GM23248 (cell line): Measurements from ENCODE around the gene LAMA4. TPM values are rescaled to one million over a fixed set of nuclear protein-coding genes. Genes with fewer than 3 reads are reported as not detected.

Source experiments
- DNase-seq: peaks from one replicate; pipeline ENCODE4 v3.0.0-alpha.2; 2015
- H2AFZ ChIP-seq: fragments of 200-600 bp; sonication (generic); 2 replicates; pipeline ENCODE4 v1.6.1; 2016; ENCODE audit warnings: antibody characterized with exemption
- H3F3A ChIP-seq: fragments of 200-600 bp; sonication (generic); 2 replicates; pipeline ENCODE4 v1.6.1; 2016; ENCODE audit warnings: mild to moderate bottlenecking, antibody characterized with exemption, mixed run types; ENCODE audit not compliant: insufficient read depth
- H3K27ac ChIP-seq: fragments of 200-600 bp; sonication (generic); 2 replicates; pipeline ENCODE4 v1.5.1; 2016; ENCODE audit warnings: mild to moderate bottlenecking
- H3K27me3 ChIP-seq: fragments of 200-600 bp; sonication (generic); replicated peaks from 2 replicates; pipeline ENCODE4 v1.6.1; 2016; ENCODE audit warnings: mild to moderate bottlenecking; ENCODE audit not compliant: insufficient read depth
- H3K36me3 ChIP-seq: fragments of 200-600 bp; sonication (generic); 2 replicates; pipeline ENCODE4 v1.6.1; 2016; ENCODE audit warnings: low read depth, mild to moderate bottlenecking
- H3K4me1 ChIP-seq: fragments of 200-600 bp; sonication (generic); 2 replicates; pipeline ENCODE4 v1.6.1; 2016; ENCODE audit warnings: mild to moderate bottlenecking; ENCODE audit not compliant: insufficient read depth
- H3K4me2 ChIP-seq: fragments of 200-600 bp; sonication (generic); one replicate; pipeline ENCODE4 v1.6.1; 2016; ENCODE audit warnings: mild to moderate bottlenecking; ENCODE audit not compliant: unreplicated experiment
- H3K4me3 ChIP-seq: fragments of 200-600 bp; sonication (generic); 2 replicates; pipeline ENCODE4 v1.5.1; 2016; ENCODE audit warnings: mild to moderate bottlenecking
- H3K79me2 ChIP-seq: fragments of 200-600 bp; sonication (generic); 2 replicates; pipeline ENCODE4 v1.6.1; 2016; ENCODE audit warnings: mild to moderate bottlenecking; ENCODE audit not compliant: insufficient read depth
- H3K9ac ChIP-seq: fragments of 200-600 bp; sonication (generic); 2 replicates; pipeline ENCODE4 v1.6.1; 2016; ENCODE audit warnings: mild to moderate bottlenecking
- H3K9me2 ChIP-seq: fragments of 200-600 bp; sonication (generic); 2 replicates; pipeline ENCODE4 v1.6.1; 2016; ENCODE audit warnings: mixed run types, mild to moderate bottlenecking, moderate library complexity; ENCODE audit not compliant: insufficient read depth
- H3K9me3 ChIP-seq: fragments of 200-600 bp; sonication (generic); one replicate; pipeline ENCODE4 v1.6.1; 2017; ENCODE audit warnings: low read depth
- H4K20me1 ChIP-seq: fragments of 200-600 bp; sonication (generic); 2 replicates; pipeline ENCODE4 v1.6.0; 2016; ENCODE audit not compliant: insufficient read depth
- EZH2 ChIP-seq: fragments of 200-600 bp; sonication (generic); IDR thresholded peaks from 2 replicates; pipeline ENCODE4 v1.6.1; 2018; ENCODE audit warnings: antibody characterized with exemption, mild to moderate bottlenecking; ENCODE audit not compliant: insufficient read depth, poor library complexity, severe bottlenecking
- EZH2phosphoT487 ChIP-seq: fragments of 200-600 bp; sonication (generic); IDR thresholded peaks from 2 replicates; pipeline ENCODE4 v1.6.1; 2018; ENCODE audit warnings: antibody characterized with exemption, moderate library complexity, mild to moderate bottlenecking, low read depth; ENCODE audit not compliant: insufficient read depth
- WGBS, 2 experiments: methylation state at CpG; one replicate each; pipeline ENCODE4 v1.1.6; 2015 to 2017; ENCODE audit warnings: low lambda C conversion rate in 2 of 2, low coverage in 1 of 2; ENCODE audit errors: missing lambda C conversion rate in 2 of 2; 5-methylcytosine and 5-hydroxymethylcytosine counted together
- in situ Hi-C: fragments of 300-500 bp; cut with MboI; formaldehyde crosslinking; loops from 2 replicates; pipeline ENCODE4 v1.15.0; 2020
- polyA plus RNA-seq: library from polyadenylated mRNA; unstranded; fragments of >200 nt; fragmentation: Nextera tagmentation; extraction: Ambion mirVana; gene quantifications from 2 replicates; pipeline ENCODE4 v1.2.1, GENCODE V29; 2016
- total RNA-seq: library from RNA; depleted of rRNA; stranded (reverse); fragments of >200 nt; shearing (Covaris generic); gene quantifications from 2 replicates; pipeline ENCODE4 v1.2.3, GENCODE V29; 2014

LAMA4 gene
- total and polyA plus RNA-seq, 2 experiments from 2014 or later = 331 to 429 TPM

DNA sequence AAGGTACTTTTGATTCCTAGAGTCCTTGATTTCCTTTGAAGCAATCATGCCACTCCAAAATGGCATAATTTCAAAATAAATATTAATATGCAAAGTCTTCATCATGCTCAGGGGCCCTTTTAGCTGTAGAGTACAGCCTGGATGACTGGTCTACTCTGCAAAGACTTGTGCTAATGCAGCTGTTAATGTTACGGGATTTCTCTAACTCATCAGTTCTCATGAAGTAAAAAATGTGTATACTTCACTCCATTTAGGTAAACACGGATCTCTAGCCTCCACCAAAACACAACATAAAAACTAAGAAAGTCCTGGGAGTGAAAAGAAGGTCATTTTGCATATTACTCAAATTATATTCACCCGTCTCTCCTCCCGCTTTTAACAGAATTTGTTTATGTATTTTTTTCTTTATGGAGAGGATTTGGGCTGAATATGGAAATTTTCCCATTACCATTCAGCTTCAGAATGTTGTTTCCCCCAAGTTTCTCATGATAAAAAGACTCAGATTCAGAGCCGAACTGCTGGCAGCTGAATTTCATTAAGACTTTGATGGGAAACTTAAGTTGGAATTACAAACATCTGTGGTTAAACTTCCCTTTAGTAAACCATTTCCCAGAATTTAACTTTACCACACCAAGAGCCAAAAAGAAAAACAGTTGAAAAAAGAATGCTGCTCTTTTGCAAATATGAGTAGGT lies 8.7 kb downstream of the LAMA4 start:
- peak overlapping the region; percentile 82 for H3K27ac ChIP-seq
- no peaks in the 10 kb centered on the region for H3K9me2 ChIP-seq
- no peaks in the 10 kb centered on the region for H3K9me3 ChIP-seq
- H3K27me3 ChIP-seq = no peaks in the 10 kb centered on the region
- DNase-seq = peak; percentile 79
- peak overlapping the region; percentile 100 for H3K4me3 ChIP-seq
- H3F3A ChIP-seq = peaks cover 91% of the 10 kb centered on the region
- H3K9ac ChIP-seq = peak overlapping the region; percentile 54
- no peak overlapping the region for H2AFZ ChIP-seq
- H3K36me3 ChIP-seq = peaks cover 24% of the 10 kb centered on the region
- H3K79me2 ChIP-seq = peaks cover 98% of the 10 kb centered on the region
- H4K20me1 ChIP-seq = no peaks in the 10 kb centered on the region; the same call in 1 of the 2 replicates
- H3K4me1 ChIP-seq = peaks cover 97% of the 10 kb centered on the region
- no peak for TF ChIP-seq EZH2
- TF ChIP-seq EZH2phosphoT487 = no peak
- peak overlapping the region; percentile 72 for H3K4me2 ChIP-seq
- in situ Hi-C loops = no loop called here
- 19 to 20% methylated on average over 5 of the region's 5 CpGs for WGBS, 2 experiments

DNA sequence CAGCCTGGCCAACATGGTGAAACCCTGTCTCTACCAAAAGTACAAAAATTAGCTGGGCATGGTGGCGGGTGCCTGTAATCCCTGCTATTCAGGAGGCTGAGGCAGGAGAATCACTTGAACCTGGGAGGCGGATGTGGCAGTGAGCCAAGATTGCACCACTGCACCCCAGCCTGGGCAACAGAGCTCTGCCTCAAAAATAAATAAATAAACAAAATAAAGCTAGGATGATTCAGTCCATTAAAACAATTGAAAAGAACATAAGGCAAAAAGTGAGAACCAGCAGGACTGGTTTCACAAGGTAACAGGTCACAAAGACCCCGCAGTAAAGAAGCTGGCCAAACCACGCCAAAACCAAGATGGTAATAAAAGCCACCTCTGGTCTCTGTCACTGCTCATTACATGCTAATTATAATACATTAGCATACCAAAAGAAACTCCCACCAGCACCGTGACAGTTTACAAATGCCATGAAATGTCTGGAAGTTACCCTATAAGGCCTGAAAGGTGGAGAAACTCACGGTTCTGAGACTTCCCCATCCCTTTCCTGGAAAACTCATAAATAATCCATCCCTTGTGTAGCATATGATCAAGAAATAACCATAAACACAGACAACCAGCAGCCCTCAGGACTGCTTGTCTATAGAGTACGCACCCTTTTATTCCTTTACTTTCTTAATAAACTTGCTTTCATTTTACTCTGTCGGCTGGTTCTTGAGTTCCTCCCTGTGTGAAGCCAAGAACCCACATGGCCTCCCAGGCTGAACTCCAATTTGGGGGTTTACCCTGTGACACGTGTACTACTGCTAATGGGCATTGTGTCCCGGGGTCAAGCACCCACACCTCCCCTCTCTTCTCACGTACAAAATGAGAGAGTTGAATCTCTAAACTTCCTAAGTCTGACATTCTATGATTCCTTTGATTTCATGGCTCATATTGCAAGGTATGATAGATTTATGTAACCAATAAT lies 10.2 kb downstream of the LAMA4 start:
- WGBS, 2 experiments = 42% methylated on average over 11 of the region's 11 CpGs
- no peaks in the 10 kb centered on the region; the same call in 1 of the 2 replicates for H4K20me1 ChIP-seq
- peaks cover 90% of the 10 kb centered on the region for H3F3A ChIP-seq
- peak overlapping the region; percentile 50 for H3K4me3 ChIP-seq
- peak overlapping the region; percentile 72 for H3K4me2 ChIP-seq
- H3K27ac ChIP-seq = peak overlapping the region; percentile 82
- DNase-seq = peak; percentile 47
- peaks cover 98% of the 10 kb centered on the region for H3K79me2 ChIP-seq
- peak overlapping the region; percentile 54 for H3K9ac ChIP-seq
- no peaks in the 10 kb centered on the region for H3K27me3 ChIP-seq
- peaks cover 85% of the 10 kb centered on the region for H3K4me1 ChIP-seq
- no peaks in the 10 kb centered on the region for H3K9me2 ChIP-seq
- H3K9me3 ChIP-seq = no peaks in the 10 kb centered on the region
- no peak for TF ChIP-seq EZH2
- TF ChIP-seq EZH2phosphoT487 = no peak
- H3K36me3 ChIP-seq = peaks cover 20% of the 10 kb centered on the region
- in situ Hi-C loops = no loop called here
- no peak overlapping the region for H2AFZ ChIP-seq

DNA sequence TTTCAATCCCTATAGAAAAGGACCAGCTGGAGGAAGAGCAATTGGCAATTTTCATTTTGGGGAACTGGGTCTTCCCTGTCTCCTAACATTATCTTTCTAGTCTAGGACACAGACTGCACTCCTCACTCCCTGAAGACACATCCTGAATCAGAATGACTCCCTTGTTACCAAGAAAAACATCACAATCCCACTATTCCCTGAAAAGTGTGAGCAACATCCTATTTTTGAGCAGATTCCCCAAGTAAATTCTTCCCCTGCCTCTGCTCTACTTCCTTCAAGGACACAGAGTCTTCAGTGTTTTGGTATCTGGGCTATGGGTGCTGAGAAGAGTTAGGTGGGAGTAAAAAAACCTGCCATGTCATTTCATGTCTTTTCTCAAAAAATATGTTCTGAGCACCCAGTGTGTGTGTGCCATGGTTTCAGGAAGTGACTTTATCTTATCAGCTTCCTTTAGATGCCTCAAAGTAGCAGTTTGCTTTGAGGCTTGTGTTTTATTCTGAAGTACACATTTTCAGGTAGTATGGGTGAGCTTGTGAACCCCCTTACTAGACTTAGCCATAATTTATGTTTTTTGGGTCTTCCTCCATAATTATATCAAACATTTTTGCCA lies 12.4 kb downstream of the LAMA4 start:
- Histone ChIP-seq H3K4me1 (peaks cover 83% of the 10 kb centered on the region), H3K27me3 (no peaks in the 10 kb centered on the region), H3K4me2 (peak overlapping the region; percentile 2), H3K27ac (peak overlapping the region; percentile 82), H3F3A (peaks cover 87% of the 10 kb centered on the region), H4K20me1 (no peaks in the 10 kb centered on the region; the same call in 1 of the 2 replicates), H3K9me3 (no peaks in the 10 kb centered on the region), H3K9me2 (no peaks in the 10 kb centered on the region), H3K79me2 (peaks cover 89% of the 10 kb centered on the region), H3K9ac (peak overlapping the region; percentile 3; the same call in 1 of the 2 replicates), H3K36me3 (peaks cover 18% of the 10 kb centered on the region), H3K4me3 (no peak overlapping the region), H2AFZ (no peak overlapping the region)
- TF ChIP-seq EZH2phosphoT487 = no peak
- no peak for TF ChIP-seq EZH2
- DNase-seq = peak; percentile 46
- in situ Hi-C loops = no loop called here

DNA sequence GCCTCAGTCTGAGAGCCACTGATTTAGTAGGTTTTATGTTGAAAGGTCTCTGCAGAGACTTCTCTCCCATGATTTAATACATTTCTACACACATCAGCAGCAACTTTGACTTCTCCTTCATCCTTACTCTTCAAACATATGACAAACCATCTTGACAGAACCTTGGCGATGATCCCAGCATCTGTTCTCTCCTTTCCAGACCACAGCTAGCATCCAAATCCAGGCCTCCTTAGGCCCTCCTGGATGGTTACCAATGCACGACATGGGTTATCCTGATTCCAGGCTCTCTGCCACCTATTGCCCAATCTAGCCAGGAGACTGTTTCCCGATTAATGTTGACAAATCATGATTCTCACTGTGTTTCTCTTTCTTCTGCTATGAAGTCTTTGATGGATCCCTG lies 16.8 kb downstream of the LAMA4 start:
- Histone ChIP-seq H3K9ac (peak overlapping the region; percentile 55), H3K4me2 (no peak overlapping the region), H4K20me1 (no peaks in the 10 kb centered on the region; the same call in 1 of the 2 replicates), H3K4me1 (peaks cover 82% of the 10 kb centered on the region), H2AFZ (no peak overlapping the region), H3K79me2 (peaks cover 86% of the 10 kb centered on the region), H3K9me3 (no peaks in the 10 kb centered on the region), H3K9me2 (no peaks in the 10 kb centered on the region), H3F3A (peaks cover 91% of the 10 kb centered on the region), H3K4me3 (0 out of 2 replicates have a peak overlapping the region, but pooled peaks have one; percentile 18), H3K27me3 (no peaks in the 10 kb centered on the region), H3K36me3 (peaks cover 30% of the 10 kb centered on the region), H3K27ac (peak overlapping the region; percentile 86)
- in situ Hi-C loops = no loop called here
- WGBS, 2 experiments = 0 to 4% methylated on average over 3 of the region's 3 CpGs
- peak; percentile 94 for DNase-seq
- TF ChIP-seq EZH2phosphoT487 (no peak), EZH2 (no peak)
